T-helper 9 cell (primary cell): Measurements from ENCODE around the gene ASB10.

Experiments
- DNase-seq: peaks from one replicate; pipeline ENCODE4 v3.0.0-alpha.2; 2020

Gene ASB10

DNA sequence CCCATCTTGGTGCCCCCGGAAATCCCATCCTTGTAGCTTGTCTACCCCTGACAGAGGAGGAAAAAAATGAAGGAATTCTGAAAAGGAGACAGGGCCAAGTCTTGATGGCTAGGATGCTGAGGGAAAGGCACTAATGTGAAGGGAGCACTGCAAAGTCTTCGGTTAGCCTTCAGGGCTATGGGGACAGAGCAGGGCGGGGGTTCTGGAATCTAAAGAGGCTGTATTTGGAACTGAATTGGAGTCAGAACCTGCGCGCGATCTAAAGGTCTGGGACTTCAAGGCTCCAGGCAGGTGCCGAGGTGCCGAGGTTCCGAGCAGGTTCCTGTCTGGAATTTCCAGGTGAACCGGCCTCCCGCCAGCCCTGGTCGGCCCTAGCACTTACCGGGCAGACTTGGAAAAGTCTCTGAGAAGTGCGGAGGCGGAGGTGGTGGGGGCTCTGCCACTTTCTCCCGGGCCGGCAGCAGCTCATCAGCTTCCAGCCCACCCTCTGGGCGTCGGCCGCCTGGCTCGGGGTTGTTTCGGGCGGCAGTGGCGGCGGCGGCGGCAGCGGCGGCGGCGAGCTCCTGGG is 20.3 kb downstream of the ASB10 start:
- no peak for DNase-seq

DNA sequence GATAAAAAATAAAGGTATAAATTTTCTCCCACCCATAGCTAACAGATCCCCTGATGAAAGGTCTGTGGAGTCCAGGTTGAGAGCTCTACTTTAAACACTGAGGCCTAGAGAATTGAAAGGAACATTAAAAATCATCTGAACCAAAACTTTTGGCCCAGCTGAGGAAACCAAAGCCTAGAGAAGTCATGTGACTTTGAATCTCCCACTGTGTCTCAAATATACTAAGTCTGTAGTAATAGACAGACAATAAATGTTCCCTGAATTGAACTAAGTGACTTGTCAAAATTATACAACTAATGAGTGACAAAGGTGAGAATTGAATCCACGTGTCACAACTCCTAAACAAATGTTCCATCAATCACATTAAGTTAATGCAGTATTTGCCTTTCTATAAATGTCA is 25.3 kb downstream of the ASB10 start:
- no peak for DNase-seq

DNA sequence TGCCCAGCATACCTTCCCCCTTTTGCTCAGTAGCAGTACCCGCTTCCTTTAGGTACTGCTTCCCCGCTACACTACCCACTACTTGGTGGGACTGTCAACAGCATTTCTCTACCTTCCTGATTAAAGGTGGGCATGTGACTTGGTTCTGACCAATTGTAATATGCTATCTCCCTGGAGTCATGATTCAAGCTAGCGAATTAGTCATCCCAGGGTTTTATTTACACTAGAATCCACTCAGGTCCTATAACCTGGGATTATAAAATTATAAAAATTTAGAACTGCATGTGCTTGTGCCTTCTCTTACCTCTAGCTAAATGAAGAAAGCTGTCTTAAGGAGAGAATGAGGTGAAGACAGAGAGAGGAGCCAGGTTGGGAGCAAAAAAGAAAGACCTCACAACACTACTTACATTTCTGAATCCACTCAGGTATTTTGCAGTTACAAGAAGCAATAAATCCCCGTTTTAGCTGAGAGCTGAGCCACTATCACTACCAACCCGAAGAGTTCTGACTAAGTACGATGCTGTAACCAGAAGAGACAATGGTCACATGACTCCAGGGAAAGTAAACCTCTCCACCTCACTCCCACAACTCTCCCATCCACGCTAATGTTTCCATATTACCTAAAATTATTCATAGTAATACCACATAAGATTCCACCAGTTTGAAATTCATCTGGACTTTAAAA is 29.3 kb downstream of the ASB10 start:
- DNase-seq: no peak

DNA sequence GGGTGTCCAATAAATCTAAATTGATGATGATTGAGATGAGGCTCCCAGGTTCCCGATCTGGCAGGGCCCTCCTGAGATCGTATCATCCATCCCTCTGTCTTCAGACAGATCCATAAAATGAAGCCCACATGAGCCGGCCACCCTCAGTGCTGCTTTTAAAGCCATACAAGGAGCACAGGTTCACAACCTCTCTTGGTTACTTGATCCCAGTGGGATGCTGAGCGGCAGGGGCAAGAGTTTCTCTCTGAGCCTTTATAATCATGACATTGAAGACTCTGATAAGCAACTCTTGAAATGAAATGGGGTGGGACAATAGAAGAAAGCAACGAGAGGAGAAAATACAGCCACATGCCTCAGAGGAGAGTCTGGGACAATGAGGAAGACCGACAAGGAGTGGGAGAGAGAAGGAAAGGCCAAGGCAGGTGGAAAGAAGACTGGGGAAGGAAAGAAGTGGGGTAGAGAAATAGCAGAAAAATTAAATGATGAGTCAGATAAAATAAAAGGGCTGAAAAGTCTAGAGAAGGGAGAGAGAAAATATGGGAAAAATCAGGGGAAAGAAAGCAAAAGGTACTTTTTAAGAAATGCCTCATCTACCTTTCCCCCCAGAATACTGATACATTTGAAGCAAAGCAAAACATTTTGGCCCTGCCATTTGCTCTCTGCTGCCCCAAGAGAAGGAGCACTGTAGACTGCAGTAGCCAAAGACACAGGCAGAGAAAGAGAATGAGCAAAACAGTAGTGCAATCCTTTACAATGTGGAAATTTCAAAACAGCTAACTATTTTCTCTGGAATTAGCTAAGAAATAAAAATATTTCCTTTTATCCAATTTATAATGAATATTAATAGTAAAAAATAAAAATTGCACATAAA is 34.2 kb downstream of the ASB10 start:
- DNase-seq: no peak

DNA sequence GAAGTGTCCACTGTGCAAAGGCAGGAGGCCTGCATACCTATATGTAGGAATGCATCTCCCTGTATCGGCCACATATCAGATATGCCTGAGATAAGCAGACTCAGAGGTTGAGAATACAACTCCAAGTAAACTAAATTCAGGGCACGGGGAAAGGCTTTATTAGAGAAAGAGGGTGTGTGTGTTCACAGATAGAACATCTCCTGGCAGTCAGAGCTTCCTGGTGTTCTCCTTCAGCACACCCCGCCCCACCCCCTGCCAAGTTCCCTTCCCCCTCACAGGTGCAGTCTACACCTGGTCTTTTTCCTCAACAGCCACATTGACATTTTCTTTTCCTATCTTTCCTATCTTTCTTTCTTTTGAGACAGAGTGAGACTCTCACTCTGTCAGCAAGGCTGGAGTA is 36.7 kb downstream of the ASB10 start:
- no peak for DNase-seq

DNA sequence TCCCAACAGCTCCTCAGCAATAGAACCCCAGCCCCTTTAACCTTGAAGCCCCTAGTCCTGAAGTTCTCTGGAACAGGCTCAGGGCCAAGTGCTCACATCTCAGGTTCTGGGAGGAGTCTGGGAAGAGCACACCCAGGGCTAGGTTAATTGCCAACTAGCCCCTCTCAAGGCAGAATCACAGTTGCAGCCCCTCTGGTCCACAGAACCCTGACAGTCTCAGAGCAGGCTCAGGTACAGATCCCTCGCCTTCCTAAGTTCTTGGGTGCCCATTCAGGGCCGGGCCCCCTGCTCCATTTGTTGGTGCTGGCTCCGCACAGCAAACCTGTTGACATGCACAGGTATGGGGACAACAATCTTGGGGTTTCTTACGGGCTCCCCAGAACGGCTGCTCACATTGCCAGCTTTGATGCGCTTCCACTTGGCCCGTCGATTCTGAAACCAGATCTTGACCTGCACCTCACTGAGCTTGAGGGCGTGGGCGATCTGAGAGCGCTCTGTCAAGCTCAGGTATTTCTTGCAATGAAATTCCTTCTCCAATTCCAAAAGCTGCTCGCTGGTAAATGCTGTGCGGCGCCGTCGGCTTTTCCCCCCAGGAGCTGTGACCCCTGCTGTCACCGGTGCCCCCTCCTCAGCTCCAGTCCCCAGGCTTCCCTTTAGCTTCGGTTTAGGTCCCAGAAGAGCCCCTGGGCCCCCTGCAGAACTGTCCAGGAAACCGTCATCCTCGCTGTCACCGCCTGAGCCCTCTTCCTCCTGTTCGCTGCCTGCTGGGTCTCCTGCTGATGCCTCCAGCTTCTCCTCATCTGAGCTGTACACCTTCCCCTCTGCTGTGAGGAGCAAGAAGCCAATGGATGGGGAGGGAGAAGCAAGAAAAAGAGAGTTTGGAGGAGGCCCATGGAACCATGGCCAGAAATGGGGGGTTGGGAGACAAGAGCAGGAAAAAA is 38.5 kb downstream of the ASB10 start:
- DNase-seq: no peak

DNA sequence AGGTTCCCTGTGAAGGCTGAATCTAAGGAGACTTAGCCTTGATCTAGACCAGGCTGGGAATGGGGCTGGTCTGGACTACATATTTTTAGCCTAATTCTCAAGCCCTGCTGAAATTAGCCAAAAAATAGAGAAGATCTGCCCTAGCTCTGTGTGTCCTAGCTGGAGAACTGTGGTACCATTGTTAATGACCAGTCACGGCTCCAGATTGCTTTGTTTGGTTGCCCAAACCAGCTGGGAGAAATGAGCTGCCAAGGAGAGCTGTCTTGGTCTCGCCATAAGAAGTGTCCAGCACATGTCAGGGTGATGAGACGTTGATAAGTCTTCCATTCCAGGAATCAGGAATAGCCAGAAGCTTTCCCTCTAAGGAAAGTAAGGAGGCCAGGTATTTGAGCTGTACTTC is 40.3 kb downstream of the ASB10 start:
- DNase-seq: no peak

DNA sequence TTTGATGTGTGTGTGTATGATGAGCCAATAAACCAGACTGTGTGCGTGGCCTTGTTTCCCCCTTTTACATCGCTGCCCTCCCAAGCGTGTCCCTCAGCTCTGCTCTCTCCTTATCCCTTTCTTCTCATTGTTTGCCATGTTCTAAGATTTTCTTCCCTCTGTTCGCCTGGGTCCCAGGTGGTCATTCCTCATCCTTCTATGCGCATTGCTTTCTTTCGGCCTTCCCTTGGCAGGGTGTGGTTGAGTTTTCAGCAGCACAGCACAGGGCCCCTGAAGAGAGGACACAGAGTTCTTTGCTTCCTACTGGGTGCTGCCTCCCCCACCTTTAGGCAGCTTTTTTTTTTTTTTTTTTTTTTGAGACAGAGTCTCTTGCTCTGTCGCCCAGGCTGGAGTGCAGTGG is 42.7 kb downstream of the ASB10 start:
- no peak for DNase-seq

DNA sequence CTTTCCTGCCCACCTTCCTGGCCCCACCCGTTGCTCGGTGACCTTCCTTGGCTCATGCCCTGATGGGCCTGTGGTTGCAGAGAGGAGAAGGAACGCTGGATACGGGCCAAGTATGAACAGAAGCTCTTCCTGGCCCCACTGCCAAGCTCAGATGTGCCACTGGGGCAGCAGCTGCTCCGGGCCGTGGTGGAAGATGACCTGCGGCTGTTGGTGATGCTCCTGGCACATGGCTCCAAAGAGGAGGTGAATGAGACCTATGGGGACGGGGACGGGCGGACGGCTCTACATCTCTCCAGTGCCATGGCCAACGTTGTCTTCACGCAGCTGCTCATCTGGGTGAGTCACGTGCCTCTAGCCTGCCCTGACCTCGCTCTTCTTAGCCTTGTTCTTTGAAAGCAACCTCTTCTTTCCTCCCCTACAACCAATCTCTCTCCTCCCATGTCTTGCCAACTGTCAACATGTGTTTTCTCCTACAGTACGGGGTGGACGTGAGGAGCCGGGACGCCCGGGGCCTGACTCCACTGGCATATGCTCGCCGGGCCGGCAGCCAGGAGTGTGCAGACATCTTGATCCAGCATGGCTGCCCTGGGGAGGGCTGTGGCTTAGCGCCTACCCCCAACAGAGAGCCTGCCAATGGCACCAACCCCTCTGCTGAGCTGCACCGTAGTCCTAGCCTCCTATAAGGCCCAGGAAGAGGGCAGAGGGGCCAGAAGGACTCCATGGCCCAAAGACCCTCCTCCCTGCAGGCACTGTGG is 43.6 kb downstream of the ASB10 start:
- DNase-seq: no peak

DNA sequence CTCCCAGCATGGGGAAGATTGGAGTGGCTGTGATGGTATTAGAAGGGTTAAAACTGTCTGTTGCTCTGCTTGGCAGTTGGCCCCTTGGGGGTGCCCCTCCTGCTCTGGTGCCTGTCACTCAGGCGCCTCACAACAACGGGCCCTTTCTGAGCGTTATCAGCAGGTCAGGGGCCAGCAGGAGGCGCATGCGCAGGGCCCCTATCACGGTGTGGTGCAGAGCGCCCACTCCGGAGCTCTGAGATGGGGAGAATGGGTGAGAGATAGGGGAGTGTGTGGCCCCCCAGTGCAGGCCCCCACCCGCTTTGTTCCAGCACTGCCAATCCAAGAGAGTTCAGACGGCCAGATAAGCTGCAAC is 44.4 kb downstream of the ASB10 start:
- no peak for DNase-seq

DNA sequence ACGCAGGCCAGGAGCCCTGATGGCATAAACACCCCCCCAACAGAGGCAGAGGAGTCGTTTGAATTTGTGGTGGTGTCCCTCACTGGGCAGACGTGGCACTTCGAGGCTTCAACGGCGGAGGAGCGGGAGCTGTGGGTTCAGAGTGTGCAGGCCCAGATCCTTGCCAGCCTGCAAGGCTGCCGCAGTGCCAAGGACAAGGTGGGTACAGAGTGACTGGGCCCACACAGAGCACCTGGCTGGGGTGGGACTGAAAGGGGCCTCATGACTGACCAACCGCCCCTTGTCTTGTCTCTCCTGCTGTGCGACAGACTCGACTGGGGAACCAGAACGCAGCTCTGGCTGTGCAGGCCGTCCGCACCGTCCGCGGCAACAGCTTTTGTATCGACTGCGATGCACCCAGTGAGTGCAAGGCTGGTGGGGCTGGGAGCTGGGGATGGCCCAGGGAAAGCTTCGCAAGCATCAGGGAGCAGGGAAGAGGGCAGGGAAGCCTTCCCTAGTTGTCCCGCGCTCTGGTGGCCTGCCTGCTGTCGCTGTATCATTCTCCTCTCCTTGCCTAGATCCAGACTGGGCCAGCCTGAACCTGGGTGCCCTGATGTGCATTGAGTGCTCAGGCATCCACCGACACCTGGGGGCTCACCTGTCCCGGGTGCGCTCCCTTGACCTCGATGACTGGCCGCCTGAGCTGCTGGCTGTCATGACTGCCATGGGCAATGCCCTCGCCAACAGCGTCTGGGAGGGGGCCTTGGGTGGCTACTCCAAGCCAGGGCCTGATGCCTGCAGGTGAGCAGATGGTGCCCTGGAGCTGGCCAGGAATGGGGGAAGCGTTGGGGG is 45.0 kb downstream of the ASB10 start:
- DNase-seq: no peak

DNA sequence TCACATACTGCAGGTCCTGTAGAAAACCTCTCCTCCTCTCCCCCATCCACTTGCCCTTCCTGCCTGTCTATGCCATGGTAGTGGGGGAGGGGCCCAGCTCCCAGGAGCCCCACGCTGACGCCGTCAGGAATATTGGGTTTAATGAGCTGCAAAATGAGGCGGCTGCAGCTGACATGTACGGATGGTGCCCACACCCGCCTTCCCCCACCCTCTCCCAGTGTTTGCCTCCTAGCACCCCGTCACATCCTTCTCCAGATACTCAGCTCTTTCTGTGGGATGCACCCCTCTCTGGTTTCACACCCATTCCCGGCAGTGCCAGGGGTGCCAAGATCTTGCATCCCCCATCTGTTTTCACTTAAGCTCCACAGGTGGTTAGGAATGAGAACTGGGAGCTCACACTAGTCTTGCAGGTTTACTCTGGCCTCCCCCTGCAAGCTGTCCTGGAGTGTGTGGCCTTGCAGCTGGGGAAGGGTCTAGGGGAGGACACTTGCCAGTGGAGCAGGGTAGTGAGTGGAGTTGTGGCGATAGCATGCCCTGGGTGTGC is 45.7 kb downstream of the ASB10 start:
- DNase-seq: no peak

DNA sequence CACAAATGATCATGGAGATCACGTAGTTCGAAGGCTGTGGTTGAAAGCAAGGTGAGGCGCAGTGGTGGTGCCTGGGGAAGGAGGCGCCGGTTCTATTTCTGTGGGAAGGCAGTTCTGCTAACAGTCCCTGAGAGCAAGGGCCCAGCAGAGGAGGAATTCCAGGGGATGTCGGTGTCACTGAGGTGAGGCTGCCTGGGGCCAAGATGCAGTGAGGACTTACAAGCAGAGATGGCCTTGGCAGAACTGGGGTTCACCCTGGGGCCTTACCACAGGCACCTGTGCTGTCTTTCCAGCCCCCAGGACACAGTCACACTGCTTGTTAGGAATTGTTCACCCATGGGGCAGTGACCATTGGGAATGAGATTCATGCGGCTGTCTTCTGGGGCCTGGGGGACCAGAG is 46.2 kb downstream of the ASB10 start:
- no peak for DNase-seq

DNA sequence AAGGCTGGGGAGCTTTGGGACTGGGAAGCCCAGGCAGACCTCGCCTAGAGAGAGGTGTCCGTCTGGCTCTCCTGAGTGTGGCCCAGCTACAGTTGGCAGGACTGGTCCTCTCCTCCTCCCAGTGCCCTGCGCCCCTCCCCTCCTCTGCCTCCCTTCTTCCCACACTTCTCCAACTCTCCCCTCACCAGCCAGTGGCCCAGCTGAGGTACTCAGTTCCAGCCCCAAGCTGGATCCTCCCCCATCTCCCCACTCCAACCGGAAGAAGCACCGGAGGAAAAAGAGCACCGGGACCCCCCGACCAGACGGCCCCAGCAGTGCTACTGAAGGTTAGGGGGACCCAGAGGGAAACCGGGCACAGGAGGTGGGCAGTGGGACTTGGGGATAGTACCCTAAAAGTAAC is 47.3 kb downstream of the ASB10 start:
- DNase-seq: no peak

DNA sequence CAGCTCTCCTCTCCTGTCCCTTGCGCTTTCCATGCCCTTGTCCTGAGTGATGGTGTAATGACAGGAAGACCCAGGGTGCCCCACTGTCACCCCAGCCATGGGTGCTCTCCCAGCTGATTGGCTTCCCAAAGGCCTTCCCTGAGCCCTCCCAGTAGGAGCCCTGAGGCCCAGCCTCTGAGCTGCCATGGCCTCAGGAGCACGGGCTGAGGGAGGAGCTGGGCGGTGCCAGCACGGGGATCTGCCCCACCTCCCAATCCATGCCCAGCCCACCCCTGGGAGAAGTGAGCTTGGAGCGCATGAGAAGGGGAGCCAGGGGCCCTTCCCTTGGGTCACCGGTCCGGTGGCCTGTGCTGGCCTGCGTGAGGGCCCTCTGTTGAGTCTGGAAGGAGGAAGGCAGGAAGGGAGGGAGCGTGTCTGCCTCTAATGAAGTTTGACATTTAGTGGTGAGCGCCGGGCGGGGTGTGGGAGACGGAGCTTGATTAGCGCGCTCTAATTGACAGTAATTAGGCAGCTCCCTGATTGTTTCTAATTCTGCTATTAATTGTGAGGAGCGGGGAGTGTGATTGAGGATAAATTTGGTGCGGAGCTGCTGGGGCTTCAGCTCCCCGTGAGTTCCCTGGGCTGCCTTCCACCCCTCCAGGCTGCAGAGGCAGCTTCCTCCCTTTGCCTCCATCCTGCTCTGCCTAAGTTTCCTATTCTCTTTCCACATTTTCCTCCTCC is 47.8 kb downstream of the ASB10 start:
- no peak for DNase-seq

DNA sequence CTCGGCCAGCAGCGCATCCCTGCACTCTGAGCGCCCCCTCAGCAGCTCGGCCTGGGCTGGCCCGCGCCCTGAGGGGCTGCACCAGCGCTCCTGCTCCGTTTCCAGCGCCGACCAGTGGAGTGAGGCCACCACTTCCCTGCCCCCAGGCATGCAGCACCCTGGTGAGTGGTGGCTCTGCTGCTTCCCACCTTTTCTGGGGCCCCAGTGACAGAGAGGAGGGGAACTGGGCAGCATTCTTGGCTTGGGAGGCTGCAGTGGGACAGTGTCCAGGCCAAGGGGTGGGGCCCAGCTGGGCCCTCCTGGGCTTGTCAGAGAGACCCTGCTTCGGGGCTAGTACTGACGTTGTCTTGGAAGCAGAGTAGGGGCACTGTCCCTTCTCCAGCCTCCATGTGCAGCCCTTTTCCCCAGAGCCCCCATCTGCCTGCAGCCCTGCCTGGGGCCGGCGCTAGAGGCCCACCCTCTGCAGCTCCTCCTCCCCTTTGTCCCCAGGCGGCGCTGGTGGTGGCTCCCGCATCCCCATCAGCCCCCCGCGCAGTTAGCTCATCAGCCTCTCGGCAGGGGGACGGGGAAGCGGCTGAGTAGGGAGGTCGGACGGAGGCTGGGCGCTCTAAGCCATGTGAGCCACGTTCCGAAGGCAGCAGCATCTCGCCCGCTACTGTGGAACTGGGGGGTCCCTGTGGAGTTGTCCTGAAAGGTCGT is 48.7 kb downstream of the ASB10 start:
- no peak for DNase-seq

DNA sequence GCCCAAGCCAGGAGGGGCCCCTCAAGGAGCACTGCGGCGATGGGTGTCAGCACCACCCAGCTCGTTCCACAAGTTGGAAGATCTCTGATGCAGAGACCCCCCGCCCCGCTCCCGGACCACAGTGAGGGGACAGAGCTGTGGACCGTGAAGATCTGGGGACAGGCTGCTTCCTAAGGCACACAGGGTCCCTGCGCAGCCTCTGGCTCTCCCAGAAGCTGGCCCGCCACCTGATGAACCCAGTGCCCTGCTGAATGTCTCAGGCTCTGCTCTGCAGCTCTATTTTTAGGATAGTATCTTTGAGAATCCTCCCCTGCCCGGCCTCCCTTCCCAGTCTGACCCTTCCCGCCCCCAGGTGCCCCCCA is 49.3 kb downstream of the ASB10 start:
- no peak for DNase-seq

DNA sequence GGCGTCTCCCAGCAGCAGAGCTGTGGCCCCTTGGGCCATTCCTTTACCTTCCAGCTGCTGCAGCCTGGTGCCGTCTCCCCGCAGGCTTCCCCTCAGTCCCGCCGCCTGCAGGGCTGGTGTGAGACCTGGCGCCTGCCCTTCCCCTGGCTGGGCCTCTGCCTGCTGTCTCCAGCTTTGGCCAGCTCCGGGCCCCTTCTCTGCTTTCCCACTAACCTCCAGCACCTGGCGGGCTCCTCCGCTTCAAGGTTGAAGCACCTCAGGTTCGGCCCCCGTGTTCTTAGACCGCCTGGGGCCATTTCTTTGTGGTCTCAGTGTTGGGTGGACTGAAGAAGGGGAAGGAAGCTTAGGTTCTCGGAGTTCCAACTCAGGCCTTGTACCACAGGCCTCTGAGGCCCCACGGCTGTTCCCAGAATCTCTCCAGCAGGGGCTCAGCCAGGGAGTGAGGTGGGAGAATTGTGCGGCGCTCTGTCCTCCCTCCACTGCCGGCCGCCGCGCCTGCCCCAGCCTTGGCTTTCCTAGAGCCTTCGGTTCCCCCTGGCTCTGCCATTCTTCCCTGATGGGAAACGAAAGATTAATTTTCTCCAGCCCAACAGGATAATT is 49.9 kb downstream of the ASB10 start:
- no peak for DNase-seq
